ENCODE measurements around the gene TYK2. TPM values are rescaled to one million over a fixed set of nuclear protein-coding genes. Genes with fewer than 3 reads are reported as not detected.

The TYK2 gene
- total and polyA plus RNA-seq, 2 of the 13 experiments (the other 11 are each of a cell fraction or from before 2014, with no cell fraction given) = 38.8 to 60.1 TPM

DNA sequence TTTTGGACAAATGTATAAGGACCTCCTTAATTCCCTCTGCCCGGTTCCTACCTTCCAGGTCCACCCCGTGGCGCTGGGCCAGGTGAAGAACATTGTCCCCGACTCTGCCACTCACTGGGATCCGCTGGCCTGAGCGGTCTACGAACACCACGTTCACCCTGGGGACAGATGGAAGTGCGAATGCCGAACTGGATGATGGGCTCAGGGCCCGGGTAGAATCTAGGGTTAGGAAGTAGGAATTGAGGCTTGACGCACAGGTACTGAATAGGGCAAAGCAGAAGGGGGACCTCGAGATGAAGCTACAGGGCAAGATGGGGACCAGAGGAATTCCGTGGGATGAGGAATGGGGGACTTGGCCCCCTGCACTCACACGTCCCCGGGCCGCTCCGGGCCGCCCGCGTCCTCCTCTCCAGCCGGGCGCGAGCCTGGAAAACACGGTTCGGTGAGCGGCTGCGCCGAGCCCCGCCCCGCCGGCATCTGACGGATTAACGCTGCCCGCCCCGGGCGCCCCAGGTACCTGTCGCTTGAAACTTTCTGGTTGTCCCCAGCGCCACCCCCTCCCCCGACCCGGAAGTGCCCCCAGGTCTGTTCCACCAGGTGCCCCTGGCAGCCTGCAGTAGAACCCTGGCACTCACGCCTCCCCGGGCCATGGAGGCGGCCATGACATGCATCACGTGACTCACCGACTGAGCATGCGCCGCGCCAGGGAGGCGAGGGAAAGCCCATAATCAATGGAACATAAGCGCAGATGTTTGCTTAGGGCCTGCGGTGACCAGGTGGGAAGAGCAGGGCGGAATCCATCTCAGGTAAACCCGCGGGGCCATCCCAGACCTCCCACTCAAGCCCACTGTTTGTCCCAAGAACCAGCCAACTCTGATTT is 64.8 kb downstream of the TYK2 start, which contains the start of gene FDX2 (continued):
- TF ChIP-seq, protein P1, sequence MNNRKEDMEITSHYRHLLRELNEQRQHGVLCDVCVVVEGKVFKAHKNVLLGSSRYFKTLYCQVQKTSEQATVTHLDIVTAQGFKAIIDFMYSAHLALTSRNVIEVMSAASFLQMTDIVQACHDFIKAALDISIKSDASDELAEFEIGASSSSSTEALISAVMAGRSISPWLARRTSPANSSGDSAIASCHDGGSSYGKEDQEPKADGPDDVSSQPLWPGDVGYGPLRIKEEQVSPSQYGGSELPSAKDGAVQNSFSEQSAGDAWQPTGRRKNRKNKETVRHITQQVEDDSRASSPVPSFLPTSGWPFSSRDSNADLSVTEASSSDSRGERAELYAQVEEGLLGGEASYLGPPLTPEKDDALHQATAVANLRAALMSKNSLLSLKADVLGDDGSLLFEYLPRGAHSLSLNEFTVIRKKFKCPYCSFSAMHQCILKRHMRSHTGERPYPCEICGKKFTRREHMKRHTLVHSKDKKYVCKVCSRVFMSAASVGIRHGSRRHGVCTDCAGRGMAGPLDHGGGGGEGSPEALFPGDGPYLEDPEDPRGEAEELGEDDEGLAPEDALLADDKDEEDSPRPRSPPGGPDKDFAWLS (CRISPR knock-in tag; IDR thresholded peaks at IDR 0.05; ENCODE audit: borderline replicate concordance) = 0 out of 2 replicates have a peak, but pooled peaks have one; percentile 43
- TF ChIP-seq GATAD1 (CRISPR knock-in tag; IDR thresholded peaks at IDR 0.05) = peak; percentile 93
- peak; percentile 62; the same call in 1 of the 2 replicates for TF ChIP-seq HOXA3 (CRISPR knock-in tag; IDR thresholded peaks at IDR 0.05)
- TF ChIP-seq MLXIP (CRISPR knock-in tag; IDR thresholded peaks at IDR 0.05; ENCODE audit: borderline replicate concordance) = no peak
- peak; percentile 71 for TF ChIP-seq FOSL2 (CRISPR knock-in tag; IDR thresholded peaks at IDR 0.05)
- no peak for TF ChIP-seq ELF4 (CRISPR knock-in tag; IDR thresholded peaks at IDR 0.05; ENCODE audit: borderline replicate concordance)
- no peak for TF ChIP-seq PAWR (CRISPR knock-in tag; IDR thresholded peaks at IDR 0.05; ENCODE audit: borderline replicate concordance)
- TF ChIP-seq SKIL (CRISPR knock-in tag; IDR thresholded peaks at IDR 0.05; ENCODE audit: borderline replicate concordance) = no peak
- no peak for TF ChIP-seq HMG20A (CRISPR knock-in tag; IDR thresholded peaks at IDR 0.05; ENCODE audit: borderline replicate concordance)
- TF ChIP-seq TCF12 (IDR thresholded peaks at IDR 0.05) = no peak
- no peak for TF ChIP-seq TCF12 (CRISPR knock-in tag; IDR thresholded peaks at IDR 0.05)
- TF ChIP-seq HHEX (CRISPR knock-in tag; IDR thresholded peaks at IDR 0.05) = no peak
- TF ChIP-seq DNMT1 (CRISPR knock-in tag; IDR thresholded peaks at IDR 0.05) = no peak
- TF ChIP-seq ZFAT (CRISPR knock-in tag; conservative IDR thresholded peaks at IDR 0.05) = no peak
- no peak for TF ChIP-seq ZFP37 (CRISPR knock-in tag; IDR thresholded peaks at IDR 0.05; ENCODE audit: borderline replicate concordance)
- TF ChIP-seq CSRNP2 (CRISPR knock-in tag; conservative IDR thresholded peaks at IDR 0.05; ENCODE audit: low read depth) = no peak
- no peak for TF ChIP-seq ZNF451 (CRISPR knock-in tag; IDR thresholded peaks at IDR 0.05)
- TF ChIP-seq ARHGAP35 (CRISPR knock-in tag; IDR thresholded peaks at IDR 0.05; ENCODE audit: borderline replicate concordance) = no peak
- no peak for TF ChIP-seq NFE2 (CRISPR knock-in tag; IDR thresholded peaks at IDR 0.05)
- TF ChIP-seq NR2F2 (IDR thresholded peaks at IDR 0.05; ENCODE audit: borderline replicate concordance, low read depth) = no peak
- TF ChIP-seq GATAD2A (CRISPR knock-in tag; IDR thresholded peaks at IDR 0.05) = 0 out of 2 replicates have a peak, but pooled peaks have one; percentile 24
- TF ChIP-seq ZNF749 (CRISPR knock-in tag; IDR thresholded peaks at IDR 0.05; ENCODE audit: borderline replicate concordance) = no peak
